Testis (tissue), 2 donors: Measurements from ENCODE around the gene TMED8.

Experiments used
- POLR2A ChIP-seq: fragments of 450-650 bp; IDR thresholded peaks from one replicate; pipeline ENCODE4 v1.6.1; 2017; ENCODE audit warnings: antibody characterized with exemption, mild to moderate bottlenecking, moderate library complexity
- TF ChIP-seq, protein P1 (sequence below), 3 experiments: fragments of 450-650 bp in 2 of 3; fragments of 200-600 bp in 1 of 3; sonication (generic) in 1 of 3; IDR thresholded peaks; one replicate each; pipeline ENCODE4 v1.5.1; 2016 to 2019; ENCODE audit warnings: antibody characterized with exemption in 3 of 3, mild to moderate bottlenecking in 2 of 3, moderate library complexity in 1 of 3

DNA sequence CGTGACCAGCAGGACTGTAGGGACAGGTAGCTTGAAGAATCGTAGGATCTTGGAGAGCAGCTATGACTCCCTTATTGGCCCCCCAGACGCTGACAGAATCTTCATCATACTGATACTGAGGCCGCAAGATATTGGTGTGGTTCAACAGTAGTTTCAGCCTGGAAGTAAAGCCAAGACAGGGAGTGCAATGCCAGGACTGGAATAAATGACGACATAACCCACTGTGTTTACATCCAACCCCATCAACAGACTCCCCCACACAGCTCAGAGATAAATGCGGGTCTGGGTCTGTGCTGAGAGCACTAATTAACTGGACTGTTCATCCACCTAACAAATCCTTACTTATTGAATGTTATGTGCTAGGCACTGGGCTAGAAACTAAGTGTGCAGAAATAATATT lies 29.8 kb upstream of the TMED8 start:
- TF ChIP-seq, protein P1, sequence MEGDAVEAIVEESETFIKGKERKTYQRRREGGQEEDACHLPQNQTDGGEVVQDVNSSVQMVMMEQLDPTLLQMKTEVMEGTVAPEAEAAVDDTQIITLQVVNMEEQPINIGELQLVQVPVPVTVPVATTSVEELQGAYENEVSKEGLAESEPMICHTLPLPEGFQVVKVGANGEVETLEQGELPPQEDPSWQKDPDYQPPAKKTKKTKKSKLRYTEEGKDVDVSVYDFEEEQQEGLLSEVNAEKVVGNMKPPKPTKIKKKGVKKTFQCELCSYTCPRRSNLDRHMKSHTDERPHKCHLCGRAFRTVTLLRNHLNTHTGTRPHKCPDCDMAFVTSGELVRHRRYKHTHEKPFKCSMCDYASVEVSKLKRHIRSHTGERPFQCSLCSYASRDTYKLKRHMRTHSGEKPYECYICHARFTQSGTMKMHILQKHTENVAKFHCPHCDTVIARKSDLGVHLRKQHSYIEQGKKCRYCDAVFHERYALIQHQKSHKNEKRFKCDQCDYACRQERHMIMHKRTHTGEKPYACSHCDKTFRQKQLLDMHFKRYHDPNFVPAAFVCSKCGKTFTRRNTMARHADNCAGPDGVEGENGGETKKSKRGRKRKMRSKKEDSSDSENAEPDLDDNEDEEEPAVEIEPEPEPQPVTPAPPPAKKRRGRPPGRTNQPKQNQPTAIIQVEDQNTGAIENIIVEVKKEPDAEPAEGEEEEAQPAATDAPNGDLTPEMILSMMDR (IDR thresholded peaks at IDR 0.05), result no peak
- no peak for TF ChIP-seq POLR2A
